Measurements from ENCODE around the gene PFN1.

The PFN1 gene

GRCh38 chr17:4967539-4968485, 19.5 kb upstream of the PFN1 start, which contains the start of gene SPAG7:
TSS of gene SPAG7 (minus strand) at chr17:4967817. CDS start at chr17:4967804, 13 bp downstream.
- peak within 1 kb of the TSS; percentile 93 for H3K4me3 ChIP-seq (ENCODE audit: low read depth, low read length)
- TF ChIP-seq CTCF (IDR thresholded peaks at IDR 0.05; ENCODE audit: borderline replicate concordance, insufficient read depth, low read depth, low read length): no peak

- H3K4me3 ChIP-seq (ENCODE audit: low read depth, low read length): peak overlapping the region; percentile 93
- TF ChIP-seq CTCF (IDR thresholded peaks at IDR 0.05; ENCODE audit: borderline replicate concordance, insufficient read depth, low read depth, low read length): no peak
Measured at GRCh38 chr17:4966844-4967538, 18.7 kb upstream of the PFN1 start.

- no peak overlapping the region for H3K4me3 ChIP-seq (ENCODE audit: low read depth, low read length)
- TF ChIP-seq CTCF (IDR thresholded peaks at IDR 0.05; ENCODE audit: borderline replicate concordance, insufficient read depth, low read depth, low read length): no peak
Measured at GRCh38 chr17:4965311-4965986, 17.1 kb upstream of the PFN1 start.

GRCh38 chr17:4960279-4960922, 12.1 kb upstream of the PFN1 start:
- no peak overlapping the region for H3K4me3 ChIP-seq (ENCODE audit: low read depth, low read length)

GRCh38 chr17:4959261-4959965, 11.1 kb upstream of the PFN1 start:
- no peak for TF ChIP-seq CTCF (IDR thresholded peaks at IDR 0.05; ENCODE audit: borderline replicate concordance, insufficient read depth, low read depth, low read length)
- H3K4me3 ChIP-seq (ENCODE audit: low read depth, low read length): no peak overlapping the region

More at GRCh38 chr17:4960279-4960922, 12.1 kb upstream of the PFN1 start:
- TF ChIP-seq CTCF (IDR thresholded peaks at IDR 0.05; ENCODE audit: borderline replicate concordance, insufficient read depth, low read depth, low read length): no peak

GRCh38 chr17:4958102-4958501, 9.8 kb upstream of the PFN1 start:
- no peak overlapping the region for H3K4me3 ChIP-seq (ENCODE audit: low read depth, low read length)
- TF ChIP-seq CTCF (IDR thresholded peaks at IDR 0.05; ENCODE audit: borderline replicate concordance, insufficient read depth, low read depth, low read length): no peak

Data from GM12875 (cell line).